ENCODE data around the gene PRKCA.
"Not testable (repeated sequence)": the region's sequence is repeated elsewhere in the genome, so short reads cannot be mapped to it uniquely, and the experiment has no call there.

The PRKCA gene

DNA sequence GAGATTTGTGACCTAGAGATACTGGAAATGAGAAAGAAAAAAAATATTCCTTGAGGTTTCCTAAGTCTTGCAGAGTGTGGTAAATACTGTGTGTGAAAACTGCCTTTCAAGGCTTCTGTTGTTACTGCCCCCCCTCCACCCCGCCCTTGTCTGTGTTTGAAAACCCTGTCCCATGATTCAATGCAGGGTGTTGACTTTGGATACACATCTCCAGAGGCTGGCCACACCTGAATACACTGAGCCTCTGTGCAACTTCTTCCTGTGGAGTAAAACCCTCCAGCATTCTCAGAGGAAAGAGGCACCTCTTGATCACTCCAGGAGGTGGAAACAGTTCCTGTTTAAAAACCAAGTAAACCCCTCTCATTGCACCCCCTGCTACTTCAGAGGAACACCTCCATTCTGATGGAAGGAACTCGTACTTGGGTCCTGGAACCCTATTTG is 409.5 kb downstream of the PRKCA start:
- H3K4me3 ChIP-seq (replicated peaks; ENCODE audit: low read depth, low read length), result no peak overlapping the region
- no peak for DNase-seq (ENCODE audit: low read depth)
- TF ChIP-seq, protein P1, sequence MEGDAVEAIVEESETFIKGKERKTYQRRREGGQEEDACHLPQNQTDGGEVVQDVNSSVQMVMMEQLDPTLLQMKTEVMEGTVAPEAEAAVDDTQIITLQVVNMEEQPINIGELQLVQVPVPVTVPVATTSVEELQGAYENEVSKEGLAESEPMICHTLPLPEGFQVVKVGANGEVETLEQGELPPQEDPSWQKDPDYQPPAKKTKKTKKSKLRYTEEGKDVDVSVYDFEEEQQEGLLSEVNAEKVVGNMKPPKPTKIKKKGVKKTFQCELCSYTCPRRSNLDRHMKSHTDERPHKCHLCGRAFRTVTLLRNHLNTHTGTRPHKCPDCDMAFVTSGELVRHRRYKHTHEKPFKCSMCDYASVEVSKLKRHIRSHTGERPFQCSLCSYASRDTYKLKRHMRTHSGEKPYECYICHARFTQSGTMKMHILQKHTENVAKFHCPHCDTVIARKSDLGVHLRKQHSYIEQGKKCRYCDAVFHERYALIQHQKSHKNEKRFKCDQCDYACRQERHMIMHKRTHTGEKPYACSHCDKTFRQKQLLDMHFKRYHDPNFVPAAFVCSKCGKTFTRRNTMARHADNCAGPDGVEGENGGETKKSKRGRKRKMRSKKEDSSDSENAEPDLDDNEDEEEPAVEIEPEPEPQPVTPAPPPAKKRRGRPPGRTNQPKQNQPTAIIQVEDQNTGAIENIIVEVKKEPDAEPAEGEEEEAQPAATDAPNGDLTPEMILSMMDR (IDR thresholded peaks at IDR 0.05; ENCODE audit: low read length, missing control alignments), result no peak

- H3K4me3 ChIP-seq (replicated peaks; ENCODE audit: low read depth, low read length), result no peak overlapping the region
- no peak for DNase-seq (ENCODE audit: low read depth)
- TF ChIP-seq, protein P1 (IDR thresholded peaks at IDR 0.05; ENCODE audit: low read length, missing control alignments), result no peak
Observed at GRCh38 chr17:66712453-66712852, 410.0 kb downstream of the PRKCA start.

DNA sequence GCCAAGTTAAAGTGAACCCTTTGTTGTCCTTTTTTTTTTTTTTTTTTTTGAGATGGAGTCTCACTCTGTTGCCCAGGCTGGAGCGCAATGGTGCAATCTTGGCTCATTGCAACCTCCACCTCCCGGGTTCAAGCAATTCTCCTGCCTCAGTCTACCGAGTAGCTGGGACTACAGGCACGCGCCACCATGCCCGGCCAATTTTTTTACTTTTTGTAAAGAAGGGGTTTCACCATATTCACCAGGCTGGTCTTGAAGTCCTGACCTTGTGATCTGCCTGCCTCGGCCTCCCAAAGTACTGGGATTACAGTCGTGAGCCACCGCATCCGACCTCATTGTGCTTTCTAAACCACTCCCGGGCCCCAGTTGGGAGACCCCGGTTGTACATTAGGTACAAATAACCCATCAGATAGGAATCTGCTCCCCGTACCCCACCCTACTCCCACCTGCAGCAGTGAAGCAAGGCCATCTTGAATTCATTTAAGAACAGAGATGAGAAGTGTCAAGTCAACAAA is 410.7 kb downstream of the PRKCA start:
- DNase-seq (ENCODE audit: low read depth), result not testable (repeated sequence)

GRCh38 chr17:66713533-66714042 is 411.2 kb downstream of the PRKCA start:
- TF ChIP-seq, protein P1 (IDR thresholded peaks at IDR 0.05; ENCODE audit: low read length, missing control alignments), result no peak
- no peak overlapping the region for H3K4me3 ChIP-seq (replicated peaks; ENCODE audit: low read depth, low read length)
- no peak for DNase-seq (ENCODE audit: low read depth)

More for the DNA sequence above, 410.7 kb downstream of the PRKCA start:
- H3K4me3 ChIP-seq (replicated peaks; ENCODE audit: low read depth, low read length), result not testable (repeated sequence)

DNA sequence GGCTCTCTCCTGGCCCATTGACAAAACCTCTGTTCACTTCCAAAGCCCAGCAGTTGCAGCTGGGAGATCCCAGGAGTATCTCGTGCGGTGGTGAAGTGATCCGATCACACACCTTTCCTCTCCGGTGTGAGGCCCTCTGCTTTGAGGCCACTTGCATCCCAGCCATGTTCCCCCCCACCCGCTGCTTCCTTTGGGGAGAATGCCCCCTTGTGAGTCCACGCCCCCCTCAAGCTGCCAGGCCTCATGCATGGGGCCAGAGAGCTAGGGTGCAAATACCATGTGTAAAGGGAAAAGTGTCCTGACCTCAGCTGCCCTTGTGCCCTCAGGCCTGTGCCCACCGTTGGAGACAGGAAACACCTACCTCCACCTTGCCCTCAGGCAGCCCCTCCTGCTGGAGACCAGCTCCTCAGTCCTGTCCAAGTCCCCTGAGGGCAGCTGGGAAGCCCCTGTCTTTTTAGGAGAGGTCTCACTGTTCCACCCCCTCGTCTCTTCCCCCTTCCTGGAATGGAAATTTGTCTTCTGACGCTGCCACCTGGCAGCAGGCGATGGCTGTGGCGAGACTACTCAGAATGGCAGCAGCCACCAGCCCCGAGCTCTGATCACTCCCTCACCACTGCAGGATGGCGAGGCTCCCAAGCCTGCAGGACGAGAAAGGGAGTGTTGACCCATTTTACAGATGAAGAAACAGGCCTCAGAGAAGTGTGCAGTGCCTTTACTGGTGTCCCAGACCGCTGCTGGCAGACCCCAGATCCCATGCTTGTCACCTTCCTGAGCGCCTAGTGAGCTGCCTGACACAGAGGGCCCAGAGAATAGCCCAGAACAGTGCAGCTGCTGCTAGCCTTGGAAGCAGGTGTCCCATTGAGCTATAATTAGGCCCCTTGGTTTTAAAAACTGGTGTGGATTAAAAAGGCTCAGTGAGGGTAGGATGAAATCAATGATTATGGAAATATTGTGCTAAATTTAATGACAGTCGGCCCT is 411.9 kb downstream of the PRKCA start:
- no peak for DNase-seq (ENCODE audit: low read depth)
- no peak overlapping the region for H3K4me3 ChIP-seq (replicated peaks; ENCODE audit: low read depth, low read length)
- TF ChIP-seq, protein P1 (IDR thresholded peaks at IDR 0.05; ENCODE audit: low read length, missing control alignments), result no peak

DNA sequence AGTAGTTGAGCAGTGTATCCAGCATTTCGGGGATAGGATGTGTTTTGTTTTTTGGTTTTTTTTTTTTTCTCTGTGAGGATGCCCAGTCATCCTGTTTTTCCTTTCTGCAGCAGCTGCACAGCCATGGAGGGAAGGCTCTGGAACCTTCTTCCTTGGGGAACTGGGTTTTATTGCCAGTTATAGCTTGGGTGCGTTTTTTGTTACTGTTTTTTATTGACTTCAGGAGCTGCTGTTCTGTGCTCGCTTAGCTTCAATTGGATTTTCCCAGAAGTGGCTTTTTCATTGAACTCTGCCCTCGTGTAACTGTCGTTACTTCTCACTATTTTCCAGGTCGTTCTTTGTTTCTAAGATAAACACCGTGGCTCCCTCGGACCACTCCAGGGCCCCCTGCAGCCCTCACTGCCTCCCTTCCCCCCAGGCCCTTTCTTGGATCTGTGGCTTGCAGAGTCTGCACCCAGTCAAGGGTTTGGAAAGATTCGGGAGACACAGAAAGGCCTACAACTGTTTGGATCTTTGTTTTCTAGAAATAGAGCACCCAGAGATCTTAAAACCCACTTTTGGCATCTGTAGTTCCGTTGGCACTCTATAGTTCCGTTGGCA is 412.8 kb downstream of the PRKCA start:
- DNase-seq (ENCODE audit: low read depth), result no peak
- TF ChIP-seq, protein P1 (IDR thresholded peaks at IDR 0.05; ENCODE audit: low read length, missing control alignments), result no peak
- H3K4me3 ChIP-seq (replicated peaks; ENCODE audit: low read depth, low read length), result no peak overlapping the region

DNA sequence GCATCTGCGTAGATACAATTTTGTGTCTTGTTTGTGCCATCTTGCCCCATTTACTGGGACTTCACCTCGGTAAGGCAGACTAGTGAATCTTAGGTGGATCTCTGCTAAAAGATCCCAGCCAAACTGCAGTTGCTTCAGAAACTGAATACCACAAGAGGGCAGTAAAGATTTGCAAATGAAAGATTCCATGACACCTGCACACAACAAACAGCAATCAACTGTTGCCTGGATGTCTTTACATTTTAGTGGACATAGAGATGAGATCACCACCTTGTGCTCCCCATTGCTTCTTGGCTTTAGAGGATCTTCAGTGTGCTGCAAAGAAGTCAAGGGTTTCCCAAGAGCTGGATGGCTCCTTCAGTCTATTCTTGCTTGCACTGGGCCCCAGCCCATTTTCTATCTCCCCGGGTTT is 413.3 kb downstream of the PRKCA start:
- TF ChIP-seq, protein P1 (IDR thresholded peaks at IDR 0.05; ENCODE audit: low read length, missing control alignments), result peak; percentile 75
- peak; percentile 78 for DNase-seq (ENCODE audit: low read depth)
- H3K4me3 ChIP-seq (replicated peaks; ENCODE audit: low read depth, low read length), result no peak overlapping the region
